Esophagus squamous epithelium (tissue), 5 donors: ENCODE measurements around the gene TBC1D5. TPM values are rescaled to one million over a fixed set of nuclear protein-coding genes. Genes with fewer than 3 reads are reported as not detected.

Experiments used
- DNase-seq: peaks from one replicate; lab custom pipeline; 2025; lab: John Stamatoyannopoulos, UW
- H3K27ac ChIP-seq, 4 donors: fragments of 200-600 bp; sonication (generic); one replicate each; pipeline ENCODE4 v1.5.1; 2016 to 2019; ENCODE audit warnings: mild to moderate bottlenecking in 1 of 4
- H3K27me3 ChIP-seq, 4 donors: fragments of 200-600 bp; sonication (generic); 1 replicate in 3 of 4; 2 replicates in 1 of 4; pipeline versions ENCODE4 v1.5.1 to v1.6.0; 2017 to 2021; ENCODE audit warnings: antibody characterized with exemption in 1 of 4
- H3K36me3 ChIP-seq, 3 donors: fragments of 200-600 bp; sonication (generic); one replicate each; pipeline ENCODE4 v1.5.1; 2016 to 2019
- H3K4me1 ChIP-seq, 3 donors: fragments of 200-600 bp; sonication (generic); one replicate each; pipeline ENCODE4 v1.5.1; 2017 to 2019
- H3K4me3 ChIP-seq, 4 donors: fragments of 200-600 bp; sonication (generic); 1 replicate in 3 of 4; 2 replicates in 1 of 4; pipeline ENCODE4 v1.5.1; 2016 to 2019; ENCODE audit warnings: mild to moderate bottlenecking in 2 of 4, moderate library complexity in 1 of 4
- H3K9me3 ChIP-seq, 3 donors: fragments of 200-600 bp; sonication (generic); one replicate each; pipeline ENCODE4 v1.5.1; 2016 to 2019
- POLR2A ChIP-seq, 4 donors: fragments of 450-650 bp; IDR thresholded peaks; one replicate each; pipeline ENCODE4 v1.6.1; 2017; ENCODE audit warnings: antibody characterized with exemption in 4 of 4, mild to moderate bottlenecking in 4 of 4, moderate library complexity in 3 of 4
- WGBS, 2 donors: methylation state at CpG; one replicate each; pipeline ENCODE4 v1.1.5; 2018; 5-methylcytosine and 5-hydroxymethylcytosine counted together
- intact Hi-C: fragments of 100-400 bp; cut with DNase I; formaldehyde crosslinking; loops from one replicate; pipeline ENCODE4 v1.15.0; 2022
- total RNA-seq, 4 donors: library from RNA; depleted of rRNA; stranded (reverse); fragments of >200 nt; gene quantifications; one replicate each; pipeline ENCODE4 v1.1.0, GENCODE V29; 2016
- TF ChIP-seq, protein P1 (sequence below), 6 experiments: fragments of 450-650 bp in 4 of 6; fragments of 200-600 bp in 2 of 6; sonication (generic) in 2 of 6; IDR thresholded peaks; one replicate each; pipeline ENCODE4 v1.5.1; 2016 to 2019; ENCODE audit warnings: antibody characterized with exemption in 6 of 6, mild to moderate bottlenecking in 4 of 6, moderate library complexity in 4 of 6
- donor health status: DM: yes; HTN: yes; CAD: no.

The TBC1D5 gene
- total RNA-seq, 4 donors from 2014 or later: 32.8 to 56.1 (median 39.9) TPM

DNA sequence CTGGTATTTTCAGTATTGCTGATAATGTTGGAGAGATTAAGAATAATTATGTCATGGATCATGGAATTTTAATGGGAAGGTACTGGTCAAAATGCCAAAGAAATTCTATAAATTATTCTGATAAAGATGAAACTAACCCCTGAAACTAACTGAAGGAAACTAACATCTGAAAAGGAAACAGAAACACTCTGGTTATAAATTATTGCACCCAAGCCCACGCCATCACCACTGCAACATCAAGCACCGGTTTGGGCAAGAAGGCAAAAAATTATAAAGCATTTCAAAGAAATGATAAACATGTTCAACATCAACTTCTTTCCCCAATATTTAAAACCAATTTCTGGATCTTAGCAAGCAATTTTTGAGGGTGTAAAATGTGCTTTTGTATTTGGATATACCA, 372.5 kb downstream of the TBC1D5 start:
- H3K27me3 ChIP-seq: no peaks in the 10 kb centered on the region
- H3K4me1 ChIP-seq: no peaks in the 10 kb centered on the region
- H3K36me3 ChIP-seq: peaks cover 0 to 33% (median 0%) of the 10 kb centered on the region in 3 donors
- no peak for TF ChIP-seq POLR2A (IDR thresholded peaks at IDR 0.05)
- TF ChIP-seq, protein P1, sequence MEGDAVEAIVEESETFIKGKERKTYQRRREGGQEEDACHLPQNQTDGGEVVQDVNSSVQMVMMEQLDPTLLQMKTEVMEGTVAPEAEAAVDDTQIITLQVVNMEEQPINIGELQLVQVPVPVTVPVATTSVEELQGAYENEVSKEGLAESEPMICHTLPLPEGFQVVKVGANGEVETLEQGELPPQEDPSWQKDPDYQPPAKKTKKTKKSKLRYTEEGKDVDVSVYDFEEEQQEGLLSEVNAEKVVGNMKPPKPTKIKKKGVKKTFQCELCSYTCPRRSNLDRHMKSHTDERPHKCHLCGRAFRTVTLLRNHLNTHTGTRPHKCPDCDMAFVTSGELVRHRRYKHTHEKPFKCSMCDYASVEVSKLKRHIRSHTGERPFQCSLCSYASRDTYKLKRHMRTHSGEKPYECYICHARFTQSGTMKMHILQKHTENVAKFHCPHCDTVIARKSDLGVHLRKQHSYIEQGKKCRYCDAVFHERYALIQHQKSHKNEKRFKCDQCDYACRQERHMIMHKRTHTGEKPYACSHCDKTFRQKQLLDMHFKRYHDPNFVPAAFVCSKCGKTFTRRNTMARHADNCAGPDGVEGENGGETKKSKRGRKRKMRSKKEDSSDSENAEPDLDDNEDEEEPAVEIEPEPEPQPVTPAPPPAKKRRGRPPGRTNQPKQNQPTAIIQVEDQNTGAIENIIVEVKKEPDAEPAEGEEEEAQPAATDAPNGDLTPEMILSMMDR (IDR thresholded peaks at IDR 0.05): no peak
- no peak overlapping the region for H3K4me3 ChIP-seq
- no peak for DNase-seq
- no peaks in the 10 kb centered on the region for H3K9me3 ChIP-seq
- 79 to 83% methylated on average over 2 of the region's 2 CpGs for WGBS, 2 donors
- no peak overlapping the region for H3K27ac ChIP-seq
- intact Hi-C loops: no loop called here

DNA sequence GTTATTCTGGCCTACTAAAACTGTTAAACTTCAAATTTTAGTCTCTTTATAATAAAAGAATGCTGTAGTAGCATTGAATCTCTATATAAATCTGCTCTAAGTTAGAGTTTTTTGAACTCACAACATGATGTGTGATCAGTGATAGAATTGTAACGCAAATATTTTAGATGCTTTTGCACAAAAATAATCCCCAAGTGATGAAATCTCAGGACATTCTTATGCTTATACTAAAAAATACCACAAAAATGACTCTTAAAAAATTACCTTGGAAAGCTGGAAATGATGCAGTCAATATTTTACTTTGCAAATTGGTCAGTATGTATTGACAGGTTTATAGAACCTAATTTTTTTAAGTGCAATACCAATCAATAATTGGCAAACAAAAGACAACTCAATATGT, 375.3 kb downstream of the TBC1D5 start:
- Histone ChIP-seq H3K9me3 (no peaks in the 10 kb centered on the region), H3K4me3 (no peak overlapping the region), H3K27ac (no peak overlapping the region), H3K4me1 (no peaks in the 10 kb centered on the region), H3K27me3 (no peaks in the 10 kb centered on the region), H3K36me3 (peaks cover 0 to 22% (median 0%) of the 10 kb centered on the region in 3 donors)
- TF ChIP-seq POLR2A (IDR thresholded peaks at IDR 0.05): no peak
- TF ChIP-seq, protein P1 (IDR thresholded peaks at IDR 0.05): no peak
- WGBS, 2 donors: 95 to 97% methylated on average over 1 of the region's 1 CpG
- intact Hi-C loops: no loop called here
- DNase-seq: no peak

DNA sequence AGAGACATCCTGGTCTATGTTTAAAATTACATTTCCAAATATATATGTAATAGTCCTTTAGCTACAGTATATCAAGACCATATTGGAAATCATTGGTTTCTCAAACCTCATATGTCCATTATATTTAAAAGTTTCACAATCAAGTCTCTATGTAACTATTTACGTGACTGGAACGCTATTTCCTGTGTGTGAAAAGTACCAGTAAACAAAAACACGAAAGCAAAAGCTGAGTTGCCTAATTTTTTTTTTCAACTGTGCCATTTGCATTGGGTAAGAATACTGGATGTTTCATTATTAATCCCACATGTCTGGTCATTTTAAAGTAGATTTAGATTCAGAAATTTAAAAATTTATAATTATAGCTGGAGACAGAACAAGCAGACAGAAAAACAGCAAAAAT, 381.4 kb downstream of the TBC1D5 start:
- H3K36me3 ChIP-seq: no peaks in the 10 kb centered on the region
- H3K4me3 ChIP-seq: no peak overlapping the region
- 69 to 88% methylated on average over 3 of the region's 3 CpGs for WGBS, 2 donors
- no peaks in the 10 kb centered on the region for H3K9me3 ChIP-seq
- no peak for DNase-seq
- intact Hi-C loops: no loop called here
- H3K27ac ChIP-seq: no peak overlapping the region
- H3K27me3 ChIP-seq: no peaks in the 10 kb centered on the region
- TF ChIP-seq, protein P1 (IDR thresholded peaks at IDR 0.05): no peak
- no peaks in the 10 kb centered on the region for H3K4me1 ChIP-seq

DNA sequence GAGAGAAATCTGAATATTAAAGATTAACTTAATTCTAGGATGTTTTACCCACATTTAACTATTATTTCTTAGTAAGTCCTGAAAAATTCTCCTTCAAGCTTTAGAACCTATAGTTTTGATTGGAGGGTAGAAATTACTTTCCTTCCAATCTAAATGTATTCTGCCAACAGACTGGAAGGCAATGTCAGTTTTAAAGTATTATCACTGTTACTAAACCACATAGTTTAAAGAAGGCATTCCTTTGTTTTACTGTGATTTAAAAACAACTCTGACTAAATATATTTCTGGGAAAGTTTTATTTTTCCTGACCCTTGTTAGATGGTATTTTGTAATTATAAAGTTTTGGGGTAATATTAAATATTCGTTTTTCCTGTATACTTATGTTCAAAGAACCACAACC, 382.5 kb downstream of the TBC1D5 start:
- no peak overlapping the region for H3K27ac ChIP-seq
- H3K27me3 ChIP-seq: no peaks in the 10 kb centered on the region
- no peak for TF ChIP-seq POLR2A (IDR thresholded peaks at IDR 0.05)
- TF ChIP-seq, protein P1 (IDR thresholded peaks at IDR 0.05): no peak
- DNase-seq: no peak
- no peaks in the 10 kb centered on the region for H3K36me3 ChIP-seq
- H3K9me3 ChIP-seq: no peaks in the 10 kb centered on the region
- no peak overlapping the region for H3K4me3 ChIP-seq
- WGBS, 2 donors: 56 to 86% methylated on average over 1 of the region's 1 CpG
- intact Hi-C loops: no loop called here
- H3K4me1 ChIP-seq: no peaks in the 10 kb centered on the region

DNA sequence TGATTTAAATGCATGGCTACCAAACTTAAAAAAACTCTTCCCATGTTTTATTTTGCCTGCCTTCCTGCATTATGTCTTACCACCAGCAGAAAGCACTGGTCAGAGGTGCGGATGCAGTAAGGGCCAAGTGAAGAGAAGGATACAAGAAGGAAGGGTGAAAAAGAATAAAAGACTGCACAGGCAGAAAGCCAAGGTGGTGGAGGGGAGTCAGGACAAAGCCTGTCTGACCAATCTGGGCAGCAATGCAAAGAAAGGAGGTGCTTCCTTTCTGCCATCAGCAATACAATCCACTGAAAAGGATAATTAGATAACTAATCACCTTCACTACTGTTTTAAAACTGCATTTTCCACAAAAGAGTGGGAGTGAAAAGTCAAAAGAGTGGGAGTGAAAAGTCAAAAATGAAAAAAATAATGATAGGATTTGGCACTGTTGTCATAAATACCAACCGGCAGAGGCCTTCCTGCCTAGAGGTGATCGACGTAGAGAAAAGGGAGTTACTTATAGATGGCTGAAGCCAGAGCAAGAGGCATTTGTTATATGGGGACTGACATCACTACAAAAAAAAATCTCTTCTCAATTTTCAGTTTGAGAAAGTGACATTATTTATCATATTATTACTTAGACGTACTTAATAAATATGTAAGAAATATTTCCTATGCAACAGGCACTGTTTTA, 385.3 kb downstream of the TBC1D5 start:
- no peaks in the 10 kb centered on the region for H3K4me1 ChIP-seq
- H3K9me3 ChIP-seq: no peaks in the 10 kb centered on the region
- no peaks in the 10 kb centered on the region for H3K27me3 ChIP-seq
- no peak for DNase-seq
- no peak overlapping the region for H3K27ac ChIP-seq
- H3K36me3 ChIP-seq: no peaks in the 10 kb centered on the region
- WGBS, 2 donors: 85 to 88% methylated on average over 5 of the region's 5 CpGs
- intact Hi-C loops: no loop called here
- TF ChIP-seq POLR2A (IDR thresholded peaks at IDR 0.05): no peak
- TF ChIP-seq, protein P1 (IDR thresholded peaks at IDR 0.05): no peak
- no peak overlapping the region for H3K4me3 ChIP-seq
